Measurements from ENCODE around the gene NMNAT1.
"Not testable (repeated sequence)": the region's sequence is repeated elsewhere in the genome, so short reads cannot be mapped to it uniquely, and the experiment has no call there.

The NMNAT1 gene

DNA sequence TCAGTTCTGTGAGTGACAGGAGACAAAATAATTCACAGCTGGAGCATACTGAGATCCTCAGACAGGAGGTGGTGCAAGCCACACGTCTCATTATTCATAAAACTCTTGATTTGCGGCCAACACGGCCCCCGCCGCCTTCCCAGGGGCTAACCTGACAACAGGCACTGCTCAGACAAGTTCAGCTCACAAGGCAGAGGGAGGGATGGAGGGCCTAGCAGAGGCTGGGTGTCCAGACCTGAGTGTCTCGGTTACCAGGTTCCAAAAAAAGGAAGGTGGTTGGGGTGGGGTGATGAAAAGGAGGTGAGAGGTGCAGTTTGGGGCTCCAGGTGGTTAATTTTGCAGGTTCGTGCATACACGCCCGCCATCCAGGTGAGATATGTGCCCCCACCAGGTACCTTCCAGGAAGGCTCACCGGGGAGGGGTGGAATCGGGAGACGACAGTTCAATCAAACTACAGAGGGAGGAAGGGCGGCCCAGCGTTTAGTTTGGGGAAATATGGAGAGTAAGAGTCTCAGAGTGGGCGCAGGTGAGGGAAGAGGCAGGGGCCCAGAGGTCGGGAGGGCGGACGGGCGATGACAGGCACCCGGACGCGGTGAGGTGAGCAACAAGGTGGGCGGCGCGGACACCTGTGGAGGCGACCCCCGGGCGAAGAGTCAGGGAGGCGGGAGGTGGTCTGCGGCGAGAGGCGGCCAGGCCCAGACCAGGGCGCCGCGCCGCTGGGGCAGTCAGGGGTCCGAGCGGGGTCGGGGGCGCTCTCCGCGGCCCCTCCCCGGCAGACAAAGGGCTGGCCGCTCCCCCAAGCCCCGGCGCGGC lies 33.8 kb upstream of the NMNAT1 start:
- peak overlapping the region; percentile 76 for H3K4me3 ChIP-seq (ENCODE audit: low read depth, low read length)
- in situ Hi-C loops (cut with HindIII; ENCODE audit: low sequenced_read_pairs), result no loop called here
- TF ChIP-seq CTCF (IDR thresholded peaks at IDR 0.05; ENCODE audit: low read depth, low read length), result no peak
- DNase-seq (ENCODE audit: low read depth, low spot score), result no peak

GRCh38 chr1:9910076-9910422 lies 33.2 kb upstream of the NMNAT1 start, which contains the start of gene CTNNBIP1:
CTNNBIP1 (minus strand) TSS chr1:9910269; CDS start chr1:9872064, 38,205 bp downstream.
- in situ Hi-C loops (cut with HindIII; ENCODE audit: low sequenced_read_pairs), result no loop called here
- no peak for DNase-seq (ENCODE audit: low read depth, low spot score)
- no peak for TF ChIP-seq CTCF (IDR thresholded peaks at IDR 0.05; ENCODE audit: low read depth, low read length)
- peak within 1 kb of the TSS; percentile 76 for H3K4me3 ChIP-seq (ENCODE audit: low read depth, low read length)

- TF ChIP-seq CTCF (IDR thresholded peaks at IDR 0.05; ENCODE audit: low read depth, low read length), result no peak
- DNase-seq (ENCODE audit: low read depth, low spot score), result peak; percentile 99
- in situ Hi-C loops (cut with HindIII; ENCODE audit: low sequenced_read_pairs), result no loop called here
- peak overlapping the region; percentile 59 for H3K4me3 ChIP-seq (ENCODE audit: low read depth, low read length)
Observed at GRCh38 chr1:9910423-9911178, 32.7 kb upstream of the NMNAT1 start.

GRCh38 chr1:9912264-9912936 lies 30.9 kb upstream of the NMNAT1 start:
- no peak for DNase-seq (ENCODE audit: low read depth, low spot score)
- H3K4me3 ChIP-seq (ENCODE audit: low read depth, low read length), result no peak overlapping the region
- TF ChIP-seq CTCF (IDR thresholded peaks at IDR 0.05; ENCODE audit: low read depth, low read length), result no peak
- in situ Hi-C loops (cut with HindIII; ENCODE audit: low sequenced_read_pairs), result no loop called here

- no peak overlapping the region for H3K4me3 ChIP-seq (ENCODE audit: low read depth, low read length)
- TF ChIP-seq CTCF (IDR thresholded peaks at IDR 0.05; ENCODE audit: low read depth, low read length), result no peak
- no peak for DNase-seq (ENCODE audit: low read depth, low spot score)
- in situ Hi-C loops (cut with HindIII; ENCODE audit: low sequenced_read_pairs), result no loop called here
Observed at GRCh38 chr1:9914610-9914937, 28.7 kb upstream of the NMNAT1 start.

DNA sequence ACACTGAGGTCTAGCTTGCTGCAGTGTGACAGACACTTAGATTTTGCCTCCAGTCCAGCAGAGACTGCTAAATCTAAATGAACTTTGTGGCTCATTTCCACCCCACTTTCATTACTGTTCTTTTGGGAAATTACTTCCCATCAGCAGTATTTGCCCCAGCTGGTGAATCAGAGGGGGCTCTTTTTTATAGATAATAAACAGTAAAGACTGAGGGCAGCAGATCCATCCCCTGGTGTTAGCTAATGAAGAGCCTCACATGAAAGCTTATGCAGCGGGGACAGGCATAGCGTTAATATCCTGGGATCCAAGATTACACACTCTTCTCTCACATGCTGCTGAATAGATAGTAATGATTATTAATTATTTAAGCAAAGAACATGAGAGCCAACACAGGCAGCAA lies 26.8 kb upstream of the NMNAT1 start:
- no peak overlapping the region for H3K4me3 ChIP-seq (ENCODE audit: low read depth, low read length)
- in situ Hi-C loops (cut with HindIII; ENCODE audit: low sequenced_read_pairs), result no loop called here
- DNase-seq (ENCODE audit: low read depth, low spot score), result no peak
- no peak for TF ChIP-seq CTCF (IDR thresholded peaks at IDR 0.05; ENCODE audit: low read depth, low read length)

- H3K4me3 ChIP-seq (ENCODE audit: low read depth, low read length); in situ Hi-C loops (cut with HindIII; ENCODE audit: low sequenced_read_pairs); DNase-seq (ENCODE audit: low read depth, low spot score): not testable (repeated sequence)
Observed at GRCh38 chr1:9917495-9917894, 25.8 kb upstream of the NMNAT1 start.

Measured in astrocyte of the spinal cord (primary cell).